ENCODE measurements around the gene DHRS1. TPM values are rescaled to one million over a fixed set of nuclear protein-coding genes. Genes with fewer than 3 reads are reported as not detected.

Gene DHRS1
- total and polyA plus RNA-seq, 9 of the 15 experiments (the other 6 are each of a cell fraction or from before 2014, with no cell fraction given) = 7.3 to 33.6 (median 13.3) TPM

DNA sequence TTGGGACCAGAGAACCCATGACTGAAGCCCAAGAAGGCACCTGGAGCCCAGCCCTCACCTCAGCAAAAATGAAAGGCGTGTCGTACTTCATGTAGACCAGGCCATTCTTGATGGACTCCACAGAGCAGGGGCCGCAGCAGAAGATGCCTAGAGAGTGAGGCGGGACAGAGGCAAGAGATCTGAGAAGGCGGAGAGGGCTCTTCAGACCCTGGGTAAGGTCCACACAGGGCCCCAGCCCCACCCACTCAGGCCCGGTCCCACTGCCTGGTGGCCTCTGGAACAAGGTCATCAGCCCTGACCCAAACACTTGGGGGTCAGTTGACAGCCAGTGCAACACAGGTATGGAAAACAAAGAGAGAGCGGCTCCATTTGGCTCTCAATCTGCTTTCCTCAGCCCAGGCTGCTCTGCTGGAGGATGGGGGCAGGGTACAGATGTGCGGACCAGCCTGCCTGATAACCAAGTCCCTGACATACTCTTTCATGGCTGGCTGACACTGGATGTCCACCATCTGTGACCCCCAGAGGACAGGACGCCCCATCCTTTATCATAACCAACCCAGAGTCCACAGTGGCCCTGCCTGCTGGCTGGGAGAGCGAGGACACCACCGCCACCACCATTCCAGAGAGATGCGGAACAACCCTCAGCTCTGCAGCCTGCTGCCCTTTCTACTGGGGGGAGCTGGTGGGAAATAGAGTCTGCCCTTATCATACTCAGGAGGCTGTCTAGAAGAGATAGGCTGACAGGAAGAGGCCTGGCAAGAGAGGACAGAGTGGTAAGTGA is 43.5 kb downstream of the DHRS1 start (continued):
- no peak for TF ChIP-seq SLC30A9 (CRISPR knock-in tag; IDR thresholded peaks at IDR 0.05)
- no peak for TF ChIP-seq CBX5 (IDR thresholded peaks at IDR 0.05; ENCODE audit: borderline replicate concordance, low read depth)
- TF ChIP-seq ZNF589 (CRISPR knock-in tag; IDR thresholded peaks at IDR 0.05; ENCODE audit: low read depth) = 0 out of 2 replicates have a peak, but pooled peaks have one; percentile 40
- TF ChIP-seq POLR2A (conservative IDR thresholded peaks at IDR 0.05) = no peak
- TF ChIP-seq NBN (IDR thresholded peaks at IDR 0.05; ENCODE audit: low read depth) = 0 out of 2 replicates have a peak, but pooled peaks have one; percentile 41
- TF ChIP-seq SMC3 (conservative IDR thresholded peaks at IDR 0.05; ENCODE audit: insufficient read depth, low read depth, low read length) = no peak
- no peak for TF ChIP-seq NR2C2 (CRISPR knock-in tag; IDR thresholded peaks at IDR 0.05)
- TF ChIP-seq NR2C2 (tag; IDR thresholded peaks at IDR 0.05) = no peak
- TF ChIP-seq PHF21A (IDR thresholded peaks at IDR 0.05; ENCODE audit: borderline replicate concordance, low read depth) = 0 out of 2 replicates have a peak, but pooled peaks have one; percentile 14
- no peak for TF ChIP-seq ZNF431 (CRISPR knock-in tag; IDR thresholded peaks at IDR 0.05)
- peak; percentile 75 for TF ChIP-seq RNF2 (IDR thresholded peaks at IDR 0.05)
- TF ChIP-seq GABPB2 (CRISPR knock-in tag; conservative IDR thresholded peaks at IDR 0.05) = no peak
- no peak for TF ChIP-seq ZNF263 (CRISPR knock-in tag; IDR thresholded peaks at IDR 0.05; ENCODE audit: borderline replicate concordance)
- no peak for TF ChIP-seq CHD4 (IDR thresholded peaks at IDR 0.05; ENCODE audit: insufficient read depth, insufficient replicate concordance, low read depth, low read length, poor library complexity, severe bottlenecking)
- no peak for TF ChIP-seq RAD51 (IDR thresholded peaks at IDR 0.05; ENCODE audit: borderline replicate concordance, low read depth)
- TF ChIP-seq ATF7 (IDR thresholded peaks at IDR 0.05) = no peak
- peak; percentile 86; the same call in 1 of the 2 replicates for TF ChIP-seq CC2D1A (IDR thresholded peaks at IDR 0.05)
- TF ChIP-seq CXXC5 (CRISPR knock-in tag; IDR thresholded peaks at IDR 0.05) = peak; percentile 62
- TF ChIP-seq HNRNPL (IDR thresholded peaks at IDR 0.05; ENCODE audit: low read depth, low read length) = no peak
- no peak for TF ChIP-seq SP2 (IDR thresholded peaks at IDR 0.05; ENCODE audit: extremely low read depth, low read depth, low read length, poor library complexity, severe bottlenecking)
- TF ChIP-seq BDP1 (IDR thresholded peaks at IDR 0.05; ENCODE audit: insufficient read depth, insufficient read length) = no peak
- no peak for TF ChIP-seq JUN (IDR thresholded peaks at IDR 0.05; ENCODE audit: borderline replicate concordance, low read depth, low read length)
- no peak for TF ChIP-seq JUN (CRISPR knock-in tag; IDR thresholded peaks at IDR 0.05; ENCODE audit: borderline replicate concordance)
- TF ChIP-seq HDAC3 (IDR thresholded peaks at IDR 0.05; ENCODE audit: borderline replicate concordance, partially characterized antibody) = peak; percentile 65
- peak; percentile 87 for TF ChIP-seq GATA2 (CRISPR knock-in tag; IDR thresholded peaks at IDR 0.05)
- TF ChIP-seq, protein P1, sequence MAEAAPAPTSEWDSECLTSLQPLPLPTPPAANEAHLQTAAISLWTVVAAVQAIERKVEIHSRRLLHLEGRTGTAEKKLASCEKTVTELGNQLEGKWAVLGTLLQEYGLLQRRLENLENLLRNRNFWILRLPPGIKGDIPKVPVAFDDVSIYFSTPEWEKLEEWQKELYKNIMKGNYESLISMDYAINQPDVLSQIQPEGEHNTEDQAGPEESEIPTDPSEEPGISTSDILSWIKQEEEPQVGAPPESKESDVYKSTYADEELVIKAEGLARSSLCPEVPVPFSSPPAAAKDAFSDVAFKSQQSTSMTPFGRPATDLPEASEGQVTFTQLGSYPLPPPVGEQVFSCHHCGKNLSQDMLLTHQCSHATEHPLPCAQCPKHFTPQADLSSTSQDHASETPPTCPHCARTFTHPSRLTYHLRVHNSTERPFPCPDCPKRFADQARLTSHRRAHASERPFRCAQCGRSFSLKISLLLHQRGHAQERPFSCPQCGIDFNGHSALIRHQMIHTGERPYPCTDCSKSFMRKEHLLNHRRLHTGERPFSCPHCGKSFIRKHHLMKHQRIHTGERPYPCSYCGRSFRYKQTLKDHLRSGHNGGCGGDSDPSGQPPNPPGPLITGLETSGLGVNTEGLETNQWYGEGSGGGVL (CRISPR knock-in tag; IDR thresholded peaks at IDR 0.05) = no peak
- TF ChIP-seq ZNF121 (CRISPR knock-in tag; conservative IDR thresholded peaks at IDR 0.05) = no peak
- peak; percentile 58; the same call in 1 of the 2 replicates for TF ChIP-seq MAX (CRISPR knock-in tag; IDR thresholded peaks at IDR 0.05)
- no peak for TF ChIP-seq ZFX (CRISPR knock-in tag; IDR thresholded peaks at IDR 0.05)

Data from K562 (cell line).